NT2/D1 (cell line): ENCODE data around the gene IER5.

Source experiments
- SUZ12 ChIP-seq: IDR thresholded peaks from 2 replicates; pipeline ENCODE4 v1.6.1; 2011; ENCODE audit not compliant: insufficient read length, insufficient read depth; ENCODE audit errors: extremely low read depth
- YY1 ChIP-seq: IDR thresholded peaks from 2 replicates; pipeline ENCODE4 v1.6.1; 2011; ENCODE audit not compliant: insufficient read length, insufficient read depth
- ZNF274 ChIP-seq: IDR thresholded peaks from 2 replicates; pipeline ENCODE4 v1.6.1; 2011; ENCODE audit warnings: mild to moderate bottlenecking, low read depth, low read length

- no peak for TF ChIP-seq YY1
- TF ChIP-seq SUZ12 = no peak
- no peak for TF ChIP-seq ZNF274
Observed at GRCh38 chr1:181057079-181057478, 31.4 kb upstream of the IER5 start.
